IPS-15b (cell line): ENCODE results near the gene DUSP7.

ENCODE experiments used
- H3K27me3 ChIP-seq: one replicate; pipeline ENCODE4 v1.6.1; 2013; ENCODE audit warnings: low read length; ENCODE audit not compliant: control insufficient read depth, insufficient read depth
- H3K36me3 ChIP-seq: one replicate; pipeline ENCODE4 v1.6.1; 2013; ENCODE audit warnings: low read length; ENCODE audit not compliant: control insufficient read depth, insufficient read depth
- H3K4me1 ChIP-seq: one replicate; pipeline ENCODE4 v1.6.1; 2013; ENCODE audit warnings: mild to moderate bottlenecking, low read length; ENCODE audit not compliant: control insufficient read depth, insufficient read depth
- H3K4me3 ChIP-seq: one replicate; pipeline ENCODE4 v1.5.1; 2013; ENCODE audit warnings: low read depth, low read length
- H3K9ac ChIP-seq: one replicate; pipeline ENCODE4 v1.6.1; 2013; ENCODE audit warnings: low read depth, mild to moderate bottlenecking, low read length
- H3K9me3 ChIP-seq: one replicate; pipeline ENCODE4 v1.6.1; 2013; ENCODE audit warnings: mild to moderate bottlenecking, low read length; ENCODE audit not compliant: control insufficient read depth, insufficient read depth

Gene DUSP7

GRCh38 chr3:52070724-52071621, 14.6 kb upstream of the DUSP7 start:
- H3K9ac ChIP-seq: no peak overlapping the region
- H3K4me1 ChIP-seq: no peaks in the 10 kb centered on the region
- H3K27me3 ChIP-seq: no peaks in the 10 kb centered on the region
- no peaks in the 10 kb centered on the region for H3K9me3 ChIP-seq
- H3K36me3 ChIP-seq: peaks cover 12% of the 10 kb centered on the region
- H3K4me3 ChIP-seq: no peak overlapping the region

GRCh38 chr3:52069855-52070254, 13.5 kb upstream of the DUSP7 start:
- no peak overlapping the region for H3K9ac ChIP-seq

GRCh38 chr3:52069135-52069534, 12.8 kb upstream of the DUSP7 start:
- no peaks in the 10 kb centered on the region for H3K36me3 ChIP-seq
- H3K27me3 ChIP-seq: no peaks in the 10 kb centered on the region
- H3K4me1 ChIP-seq: no peaks in the 10 kb centered on the region
- no peak overlapping the region for H3K9ac ChIP-seq
- no peaks in the 10 kb centered on the region for H3K9me3 ChIP-seq
- H3K4me3 ChIP-seq: no peak overlapping the region

More at GRCh38 chr3:52069855-52070254, 13.5 kb upstream of the DUSP7 start:
- Histone ChIP-seq H3K27me3 (no peaks in the 10 kb centered on the region), H3K9me3 (no peaks in the 10 kb centered on the region), H3K4me3 (no peak overlapping the region), H3K36me3 (peaks cover 7% of the 10 kb centered on the region), H3K4me1 (no peaks in the 10 kb centered on the region)

DNA sequence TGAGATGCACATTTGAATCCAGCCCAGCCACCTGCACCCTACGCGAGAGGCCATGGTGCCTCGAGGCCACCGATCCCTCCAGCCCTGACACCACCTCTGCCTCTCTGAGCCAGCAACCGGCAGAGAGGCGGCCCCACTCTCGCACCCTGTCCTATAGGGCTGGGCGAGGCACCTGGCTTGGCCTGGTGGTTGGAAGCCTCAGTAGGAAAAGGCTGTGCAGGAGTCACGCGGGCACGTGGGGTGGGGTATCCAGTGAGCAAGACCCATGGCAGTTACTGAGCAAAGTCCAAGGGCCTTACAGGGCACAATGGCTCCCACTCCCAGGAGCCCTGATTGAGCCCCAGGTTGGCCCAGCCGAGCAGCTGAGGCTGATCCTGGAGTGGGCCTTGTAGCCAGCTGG, 12.4 kb upstream of the DUSP7 start:
- H3K9ac ChIP-seq: no peak overlapping the region
- H3K36me3 ChIP-seq: no peaks in the 10 kb centered on the region
- no peak overlapping the region for H3K4me3 ChIP-seq
- H3K4me1 ChIP-seq: no peaks in the 10 kb centered on the region
- no peaks in the 10 kb centered on the region for H3K27me3 ChIP-seq
- no peaks in the 10 kb centered on the region for H3K9me3 ChIP-seq

DNA sequence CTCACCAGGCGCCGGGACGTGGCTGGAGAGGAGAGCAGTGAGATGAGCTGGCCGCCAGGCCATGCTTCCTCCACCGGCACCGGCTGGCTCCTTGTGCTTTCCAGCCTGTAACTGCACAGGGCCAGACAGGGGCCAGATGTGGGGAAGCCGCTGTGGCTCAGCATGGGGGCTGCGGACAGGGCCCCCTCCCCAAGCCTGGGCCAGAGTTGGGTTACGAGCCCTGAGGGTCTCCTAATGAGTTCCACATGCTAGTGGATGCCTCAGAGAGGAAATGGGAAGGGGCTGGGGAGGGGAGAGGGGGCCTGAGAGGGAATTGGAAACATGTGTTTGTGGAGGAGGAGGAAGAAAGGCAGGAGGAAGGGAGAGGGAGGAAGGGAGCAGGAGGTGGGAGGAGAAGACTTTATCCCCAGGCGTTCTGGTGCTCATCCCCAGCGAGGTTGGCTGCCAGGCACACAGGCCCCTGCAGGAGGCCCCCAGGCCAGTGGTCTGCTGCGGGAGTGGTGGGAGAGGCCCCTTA, 11.7 kb upstream of the DUSP7 start:
- no peaks in the 10 kb centered on the region for H3K27me3 ChIP-seq
- H3K4me1 ChIP-seq: no peaks in the 10 kb centered on the region
- no peaks in the 10 kb centered on the region for H3K36me3 ChIP-seq
- H3K9me3 ChIP-seq: no peaks in the 10 kb centered on the region
- no peak overlapping the region for H3K4me3 ChIP-seq
- H3K9ac ChIP-seq: no peak overlapping the region

DNA sequence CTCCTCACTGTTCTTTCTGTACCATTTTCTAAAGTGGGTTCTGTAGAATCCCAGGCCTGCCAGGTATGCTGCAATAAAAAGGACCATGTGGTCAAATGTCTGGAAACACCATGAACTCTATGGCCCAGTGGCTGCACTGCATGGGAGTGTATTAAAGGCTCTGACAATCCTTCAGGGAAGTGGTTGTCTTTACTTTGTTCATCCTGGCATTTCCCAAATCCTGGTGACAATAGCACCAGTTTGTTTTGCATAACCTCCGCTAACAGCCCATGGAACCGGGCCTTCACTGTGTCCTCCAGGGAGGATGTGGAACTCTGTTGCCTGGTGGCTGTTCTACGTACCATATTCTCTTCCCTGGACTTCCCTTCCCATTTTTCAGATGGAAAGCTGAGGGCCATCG, 11.2 kb upstream of the DUSP7 start:
- Histone ChIP-seq H3K4me3 (no peak overlapping the region), H3K27me3 (no peaks in the 10 kb centered on the region), H3K36me3 (no peaks in the 10 kb centered on the region), H3K4me1 (no peaks in the 10 kb centered on the region), H3K9ac (no peak overlapping the region), H3K9me3 (no peaks in the 10 kb centered on the region)

DNA sequence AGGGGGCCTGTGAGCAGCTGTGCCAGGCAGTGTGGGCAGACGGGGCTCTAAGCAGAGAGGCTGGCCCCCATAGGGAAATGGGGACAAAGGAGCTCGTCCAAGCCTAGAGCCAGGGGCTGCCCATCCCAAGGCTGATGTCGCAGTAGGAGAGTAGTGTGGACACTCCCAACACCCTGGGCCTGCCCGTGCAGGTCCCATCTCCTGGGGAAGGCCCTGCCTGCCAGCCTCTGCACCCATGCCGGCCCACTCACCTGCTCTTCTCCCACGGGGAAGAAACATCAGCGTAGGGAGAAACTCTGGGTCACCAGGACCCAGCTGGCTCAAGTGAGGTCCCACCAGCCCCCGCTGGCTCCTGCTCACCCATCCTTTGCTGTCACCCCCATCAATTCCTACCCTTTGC, 10.7 kb upstream of the DUSP7 start:
- no peak overlapping the region for H3K4me3 ChIP-seq
- no peaks in the 10 kb centered on the region for H3K9me3 ChIP-seq
- no peaks in the 10 kb centered on the region for H3K27me3 ChIP-seq
- H3K9ac ChIP-seq: no peak overlapping the region
- H3K36me3 ChIP-seq: no peaks in the 10 kb centered on the region
- H3K4me1 ChIP-seq: no peaks in the 10 kb centered on the region

- Histone ChIP-seq H3K9ac (no peak overlapping the region), H3K4me3 (no peak overlapping the region), H3K36me3 (no peaks in the 10 kb centered on the region), H3K9me3 (no peaks in the 10 kb centered on the region), H3K27me3 (no peaks in the 10 kb centered on the region), H3K4me1 (no peaks in the 10 kb centered on the region)
Observed at GRCh38 chr3:52065264-52065756, 8.9 kb upstream of the DUSP7 start.

DNA sequence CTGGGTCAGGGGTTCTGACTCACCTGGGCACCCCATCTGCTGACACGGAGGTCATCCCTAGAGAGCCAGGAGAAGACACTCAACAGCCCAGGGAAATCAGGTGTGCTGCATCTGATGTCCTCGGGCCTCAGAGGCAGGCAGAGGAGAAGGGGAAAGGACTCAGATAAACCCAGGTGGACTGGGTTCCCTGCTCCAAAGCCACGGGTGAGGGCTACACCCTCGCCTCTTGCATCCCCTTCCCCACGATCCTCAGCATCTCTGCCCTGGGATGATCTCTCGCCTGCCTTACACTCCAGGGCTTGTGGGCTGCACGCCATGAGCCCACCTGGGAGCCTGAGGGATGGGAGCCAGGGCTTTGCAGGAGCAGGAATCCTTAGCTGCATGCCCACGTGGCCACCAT, 8.2 kb upstream of the DUSP7 start:
- H3K4me1 ChIP-seq: no peaks in the 10 kb centered on the region
- H3K9ac ChIP-seq: no peak overlapping the region
- no peaks in the 10 kb centered on the region for H3K9me3 ChIP-seq
- no peak overlapping the region for H3K4me3 ChIP-seq
- no peaks in the 10 kb centered on the region for H3K36me3 ChIP-seq
- no peaks in the 10 kb centered on the region for H3K27me3 ChIP-seq

- no peak overlapping the region for H3K9ac ChIP-seq
- H3K36me3 ChIP-seq: no peaks in the 10 kb centered on the region
- no peaks in the 10 kb centered on the region for H3K9me3 ChIP-seq
- H3K4me1 ChIP-seq: no peaks in the 10 kb centered on the region
- H3K4me3 ChIP-seq: no peak overlapping the region
- H3K27me3 ChIP-seq: peaks cover 11% of the 10 kb centered on the region
Observed at GRCh38 chr3:52063026-52063723, 6.8 kb upstream of the DUSP7 start.

- Histone ChIP-seq H3K9me3 (no peaks in the 10 kb centered on the region), H3K27me3 (peaks cover 16% of the 10 kb centered on the region), H3K4me3 (no peak overlapping the region), H3K9ac (no peak overlapping the region), H3K36me3 (no peaks in the 10 kb centered on the region), H3K4me1 (peaks cover 3% of the 10 kb centered on the region)
Observed at GRCh38 chr3:52062505-52062904, 6.1 kb upstream of the DUSP7 start.
